ENCODE results near the gene PRTN3. TPM values are rescaled to one million over a fixed set of nuclear protein-coding genes. Genes with fewer than 3 reads are reported as not detected.

Gene PRTN3
- total and polyA plus RNA-seq, 2 experiments from 2014 or later = not detected

DNA sequence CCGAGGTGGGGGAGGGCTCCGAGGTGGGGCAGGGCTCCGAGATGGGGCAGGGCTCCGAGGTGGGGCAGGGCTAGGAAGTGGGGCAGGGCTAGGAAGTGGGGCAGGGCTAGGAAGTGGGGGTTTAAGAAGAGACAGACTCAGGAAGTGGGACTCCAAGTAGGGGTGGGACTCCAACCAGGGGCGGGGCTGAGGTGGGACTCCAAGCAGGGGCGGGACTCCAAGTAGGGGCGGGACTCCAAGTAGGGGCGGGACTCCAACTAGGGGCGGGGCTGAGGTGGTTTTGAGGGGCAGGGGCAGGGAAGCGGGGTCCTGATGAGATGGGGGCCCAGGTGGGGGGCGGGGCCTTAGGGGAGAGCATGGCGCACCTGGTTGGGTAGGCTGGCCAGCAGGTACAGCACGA lies 32.3 kb downstream of the PRTN3 start:
- DNase-seq (ENCODE audit: low spot score) = no peak
- TF ChIP-seq EZH2 (IDR thresholded peaks at IDR 0.05; ENCODE audit: borderline replicate concordance) = no peak
- TF ChIP-seq, protein P1, sequence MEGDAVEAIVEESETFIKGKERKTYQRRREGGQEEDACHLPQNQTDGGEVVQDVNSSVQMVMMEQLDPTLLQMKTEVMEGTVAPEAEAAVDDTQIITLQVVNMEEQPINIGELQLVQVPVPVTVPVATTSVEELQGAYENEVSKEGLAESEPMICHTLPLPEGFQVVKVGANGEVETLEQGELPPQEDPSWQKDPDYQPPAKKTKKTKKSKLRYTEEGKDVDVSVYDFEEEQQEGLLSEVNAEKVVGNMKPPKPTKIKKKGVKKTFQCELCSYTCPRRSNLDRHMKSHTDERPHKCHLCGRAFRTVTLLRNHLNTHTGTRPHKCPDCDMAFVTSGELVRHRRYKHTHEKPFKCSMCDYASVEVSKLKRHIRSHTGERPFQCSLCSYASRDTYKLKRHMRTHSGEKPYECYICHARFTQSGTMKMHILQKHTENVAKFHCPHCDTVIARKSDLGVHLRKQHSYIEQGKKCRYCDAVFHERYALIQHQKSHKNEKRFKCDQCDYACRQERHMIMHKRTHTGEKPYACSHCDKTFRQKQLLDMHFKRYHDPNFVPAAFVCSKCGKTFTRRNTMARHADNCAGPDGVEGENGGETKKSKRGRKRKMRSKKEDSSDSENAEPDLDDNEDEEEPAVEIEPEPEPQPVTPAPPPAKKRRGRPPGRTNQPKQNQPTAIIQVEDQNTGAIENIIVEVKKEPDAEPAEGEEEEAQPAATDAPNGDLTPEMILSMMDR (IDR thresholded peaks at IDR 0.05; ENCODE audit: poor library complexity) = no peak
- TF ChIP-seq EZH2phosphoT487 (IDR thresholded peaks at IDR 0.05; ENCODE audit: low read depth, severe bottlenecking, unreplicated experiment) = no peak

DNA sequence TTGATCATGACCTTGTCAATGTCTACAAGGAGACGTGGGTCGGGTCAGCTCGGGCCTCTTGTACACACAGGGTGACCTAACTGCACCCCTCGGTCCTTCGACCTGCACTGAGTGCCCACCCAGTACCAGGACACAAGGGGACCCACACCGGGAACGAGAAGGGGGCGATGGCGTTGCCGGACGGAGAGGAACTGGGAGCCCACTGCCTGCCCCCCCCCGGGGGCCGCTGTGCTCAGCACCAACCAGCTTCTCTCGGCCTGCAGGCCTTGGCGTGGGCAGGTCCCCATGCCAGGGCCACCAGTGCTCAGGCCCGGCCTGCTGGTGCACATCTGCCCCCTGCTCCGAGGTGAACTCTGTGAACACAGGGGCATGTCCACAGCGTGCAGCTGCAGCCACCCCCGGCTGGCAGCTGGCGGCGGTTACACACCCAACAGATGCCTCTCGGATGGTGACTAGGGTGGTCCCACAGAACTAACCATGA lies 32.8 kb downstream of the PRTN3 start:
- Histone ChIP-seq H3K79me2 (no peaks in the 10 kb centered on the region), H3K36me3 (replicated peaks; ENCODE audit: insufficient read depth, low read depth) (no peaks in the 10 kb centered on the region), H2AFZ (no peak overlapping the region), H3K4me3 (no peak overlapping the region), H3K27ac (no peak overlapping the region), H3K27me3 (no peaks in the 10 kb centered on the region), H3K9me3 (ENCODE audit: low read depth) (no peaks in the 10 kb centered on the region), H3K9me2 (replicated peaks; ENCODE audit: insufficient read depth) (no peaks in the 10 kb centered on the region), H3K4me2 (no peak overlapping the region), H3K4me1 (ENCODE audit: insufficient read depth) (no peaks in the 10 kb centered on the region), H4K20me1 (ENCODE audit: insufficient read depth, poor library complexity, severe bottlenecking) (no peaks in the 10 kb centered on the region)
- no peak for DNase-seq (ENCODE audit: low spot score)
- TF ChIP-seq EZH2 (IDR thresholded peaks at IDR 0.05; ENCODE audit: borderline replicate concordance) (no peak), EZH2phosphoT487 (IDR thresholded peaks at IDR 0.05; ENCODE audit: low read depth, severe bottlenecking, unreplicated experiment) (no peak)
- TF ChIP-seq, protein P1 (IDR thresholded peaks at IDR 0.05; ENCODE audit: poor library complexity) = no peak
- WGBS (ENCODE audit: low lambda C conversion rate, missing lambda C conversion rate) = 92% methylated on average over 22 of the region's 22 CpGs

More for the DNA sequence above, 32.3 kb downstream of the PRTN3 start:
- Histone ChIP-seq H3K36me3 (replicated peaks; ENCODE audit: insufficient read depth, low read depth) (no peaks in the 10 kb centered on the region), H3K4me2 (no peak overlapping the region), H3K79me2 (no peaks in the 10 kb centered on the region), H4K20me1 (ENCODE audit: insufficient read depth, poor library complexity, severe bottlenecking) (no peaks in the 10 kb centered on the region), H3K4me3 (no peak overlapping the region), H3K9me2 (replicated peaks; ENCODE audit: insufficient read depth) (no peaks in the 10 kb centered on the region), H3K27ac (no peak overlapping the region), H3K4me1 (ENCODE audit: insufficient read depth) (no peaks in the 10 kb centered on the region), H3K9me3 (ENCODE audit: low read depth) (no peaks in the 10 kb centered on the region), H3K27me3 (no peaks in the 10 kb centered on the region), H2AFZ (no peak overlapping the region)
- WGBS (ENCODE audit: low lambda C conversion rate, missing lambda C conversion rate) = no CpG with 5 or more reads among the region's 13 CpGs

DNA sequence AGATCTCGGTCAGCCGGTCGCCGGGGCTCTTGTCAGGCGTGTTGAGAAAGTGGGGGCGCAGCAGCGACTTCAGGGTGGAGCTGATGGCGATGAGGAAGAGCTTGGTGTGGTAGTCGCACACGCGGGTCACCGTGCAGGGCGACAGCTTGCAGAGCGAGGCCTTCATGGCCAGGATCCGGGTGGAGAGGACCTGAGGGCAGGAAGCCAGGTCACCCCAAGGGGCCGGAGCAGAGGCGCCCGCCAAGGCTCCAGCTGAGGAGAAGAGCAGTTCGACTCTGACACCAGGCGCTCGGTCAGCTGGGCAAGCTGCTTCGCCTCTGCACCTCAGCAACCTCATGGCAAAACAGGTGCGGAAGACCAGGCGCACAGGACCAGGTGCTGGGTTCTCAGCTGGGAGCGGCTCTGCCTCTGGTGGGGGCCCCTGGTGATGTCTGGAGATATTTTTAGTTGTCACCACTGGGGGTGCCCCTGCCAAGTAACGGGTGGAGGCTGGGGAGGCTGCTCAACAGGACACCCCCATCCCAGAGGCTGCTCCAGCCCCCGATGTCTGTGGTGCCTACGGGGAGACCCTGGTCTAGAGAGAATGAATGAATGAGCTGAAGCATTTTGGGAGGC lies 34.6 kb downstream of the PRTN3 start:
- Histone ChIP-seq H3K4me3 (no peak overlapping the region), H3K9me2 (replicated peaks; ENCODE audit: insufficient read depth) (no peaks in the 10 kb centered on the region), H3K27ac (no peak overlapping the region), H3K9me3 (ENCODE audit: low read depth) (no peaks in the 10 kb centered on the region), H3K27me3 (no peaks in the 10 kb centered on the region), H3K4me1 (ENCODE audit: insufficient read depth) (no peaks in the 10 kb centered on the region), H4K20me1 (ENCODE audit: insufficient read depth, poor library complexity, severe bottlenecking) (no peaks in the 10 kb centered on the region), H3K36me3 (replicated peaks; ENCODE audit: insufficient read depth, low read depth) (no peaks in the 10 kb centered on the region), H3K79me2 (no peaks in the 10 kb centered on the region), H3K4me2 (no peak overlapping the region), H2AFZ (no peak overlapping the region)
- 96% methylated on average over 28 of the region's 28 CpGs for WGBS (ENCODE audit: low lambda C conversion rate, missing lambda C conversion rate)
- TF ChIP-seq, protein P1 (IDR thresholded peaks at IDR 0.05; ENCODE audit: poor library complexity) = no peak
- TF ChIP-seq EZH2 (IDR thresholded peaks at IDR 0.05; ENCODE audit: borderline replicate concordance) = no peak
- no peak for TF ChIP-seq EZH2phosphoT487 (IDR thresholded peaks at IDR 0.05; ENCODE audit: low read depth, severe bottlenecking, unreplicated experiment)
- no peak for DNase-seq (ENCODE audit: low spot score)

Measured in hepatocyte (in vitro differentiated cells).